Dendritic cell treated with granulocyte-macrophage colony-stimulating factor and Interleukin-4, amounts not matched to agents 40 ng/mL and 50 ng/mL, for 4 days (primary cell): ENCODE results near the gene SLC45A2.
"Not testable (repeated sequence)": the region's sequence is repeated elsewhere in the genome, so short reads cannot be mapped to it uniquely, and the experiment has no call there.

ENCODE experiments used
- H3K27ac Mint-ChIP-seq: one replicate; pipeline ENCODE4 v1.8.0; 2022; ENCODE audit warnings: mild to moderate bottlenecking, mixed read lengths
- H3K27me3 Mint-ChIP-seq: one replicate; pipeline ENCODE4 v1.8.0; 2022; ENCODE audit warnings: mild to moderate bottlenecking, mixed read lengths
- H3K36me3 Mint-ChIP-seq: one replicate; pipeline ENCODE4 v1.8.0; 2022; ENCODE audit warnings: low read depth, mixed read lengths
- H3K4me1 Mint-ChIP-seq: one replicate; pipeline ENCODE4 v1.8.0; 2022; ENCODE audit warnings: low read depth, mixed read lengths
- H3K4me3 Mint-ChIP-seq: one replicate; pipeline ENCODE4 v1.8.0; 2022; ENCODE audit warnings: mild to moderate bottlenecking, moderate library complexity, mixed read lengths
- H3K9me3 Mint-ChIP-seq: one replicate; pipeline ENCODE4 v1.8.0; 2022; ENCODE audit warnings: mixed read lengths
- intact Hi-C: fragments of 100-400 bp; cut with micrococcal nuclease; formaldehyde crosslinking; loops from one replicate; pipeline ENCODE4 v1.15.0; 2022

The SLC45A2 gene, protein sequence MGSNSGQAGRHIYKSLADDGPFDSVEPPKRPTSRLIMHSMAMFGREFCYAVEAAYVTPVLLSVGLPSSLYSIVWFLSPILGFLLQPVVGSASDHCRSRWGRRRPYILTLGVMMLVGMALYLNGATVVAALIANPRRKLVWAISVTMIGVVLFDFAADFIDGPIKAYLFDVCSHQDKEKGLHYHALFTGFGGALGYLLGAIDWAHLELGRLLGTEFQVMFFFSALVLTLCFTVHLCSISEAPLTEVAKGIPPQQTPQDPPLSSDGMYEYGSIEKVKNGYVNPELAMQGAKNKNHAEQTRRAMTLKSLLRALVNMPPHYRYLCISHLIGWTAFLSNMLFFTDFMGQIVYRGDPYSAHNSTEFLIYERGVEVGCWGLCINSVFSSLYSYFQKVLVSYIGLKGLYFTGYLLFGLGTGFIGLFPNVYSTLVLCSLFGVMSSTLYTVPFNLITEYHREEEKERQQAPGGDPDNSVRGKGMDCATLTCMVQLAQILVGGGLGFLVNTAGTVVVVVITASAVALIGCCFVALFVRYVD

DNA sequence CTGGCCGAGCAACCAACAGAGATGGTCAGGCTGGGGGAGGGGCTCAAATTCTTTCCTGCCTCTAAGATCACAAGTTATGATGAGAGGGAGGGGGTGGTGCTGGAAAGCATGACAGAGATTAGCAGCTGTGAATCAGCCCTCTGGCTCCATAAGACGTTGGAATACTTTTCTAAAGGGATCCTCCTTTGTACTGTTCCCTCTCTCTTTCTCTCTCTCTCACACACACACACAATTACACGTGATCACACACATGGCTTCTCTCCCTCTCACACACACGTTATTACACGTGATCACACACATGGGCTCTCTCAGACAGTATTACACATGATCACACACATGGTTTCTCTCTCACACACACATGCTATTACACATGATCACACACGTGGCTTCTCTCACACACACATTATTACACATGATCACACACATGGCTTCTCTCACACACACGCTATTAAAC, at the start of gene SLC45A2:
Gene SLC45A2, minus strand, starts transcription at position 23 of the 454 bp plus-strand sequence. CDS start 110 bp downstream, outside the sequence.
- no peak within 1 kb of the TSS for H3K27ac Mint-ChIP-seq
- intact Hi-C loops, result no loop called here
- H3K36me3 Mint-ChIP-seq, result peaks cover 16% of the 10 kb centered on the region

GRCh38 chr5:34031966-34032365, 47.5 kb upstream of the SLC45A2 start:
- intact Hi-C loops, result no loop called here
- no peak overlapping the region for H3K4me3 Mint-ChIP-seq
- peaks cover 16% of the 10 kb centered on the region for H3K36me3 Mint-ChIP-seq
- H3K27me3 Mint-ChIP-seq, result no peaks in the 10 kb centered on the region
- H3K27ac Mint-ChIP-seq, result no peak overlapping the region
- no peaks in the 10 kb centered on the region for H3K9me3 Mint-ChIP-seq
- H3K4me1 Mint-ChIP-seq, result peaks cover 5% of the 10 kb centered on the region

More for the DNA sequence above, at the start of gene SLC45A2:
- no peaks in the 10 kb centered on the region for H3K9me3 Mint-ChIP-seq
- no peak within 1 kb of the TSS for H3K4me3 Mint-ChIP-seq
- H3K4me1 Mint-ChIP-seq, result no peaks in the 10 kb centered on the region
- no peaks in the 10 kb centered on the region for H3K27me3 Mint-ChIP-seq

DNA sequence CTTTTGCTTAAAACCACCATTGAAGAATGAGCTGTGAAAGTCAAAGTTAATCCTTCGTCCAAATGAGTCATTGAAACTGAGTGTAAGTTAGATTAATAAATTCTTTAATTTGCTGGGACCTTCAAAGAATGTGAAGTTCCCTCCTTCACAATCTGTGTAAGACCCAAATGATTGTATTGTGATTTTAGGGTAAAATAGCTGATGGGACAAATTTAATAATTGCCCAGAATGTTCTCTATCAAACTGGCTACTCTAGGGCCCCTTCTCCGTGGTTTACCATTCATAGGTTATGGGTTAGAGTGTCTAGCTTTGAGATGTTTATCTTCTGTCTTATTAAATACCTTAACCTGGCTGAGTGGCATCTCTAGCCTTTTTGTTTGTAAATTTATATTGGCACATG, 46.6 kb upstream of the SLC45A2 start:
- intact Hi-C loops, result no loop called here
- H3K9me3 Mint-ChIP-seq, result no peaks in the 10 kb centered on the region
- no peak overlapping the region for H3K27ac Mint-ChIP-seq
- H3K27me3 Mint-ChIP-seq, result no peaks in the 10 kb centered on the region
- H3K4me3 Mint-ChIP-seq, result no peak overlapping the region
- peaks cover 20% of the 10 kb centered on the region for H3K36me3 Mint-ChIP-seq
- peaks cover 5% of the 10 kb centered on the region for H3K4me1 Mint-ChIP-seq

GRCh38 chr5:34030585-34030984, 46.1 kb upstream of the SLC45A2 start:
- H3K4me1 Mint-ChIP-seq, intact Hi-C loops, H3K4me3 Mint-ChIP-seq, H3K9me3 Mint-ChIP-seq, H3K27me3 Mint-ChIP-seq, H3K27ac Mint-ChIP-seq: not testable (repeated sequence)
- H3K36me3 Mint-ChIP-seq, result peaks cover 22% of the 10 kb centered on the region

DNA sequence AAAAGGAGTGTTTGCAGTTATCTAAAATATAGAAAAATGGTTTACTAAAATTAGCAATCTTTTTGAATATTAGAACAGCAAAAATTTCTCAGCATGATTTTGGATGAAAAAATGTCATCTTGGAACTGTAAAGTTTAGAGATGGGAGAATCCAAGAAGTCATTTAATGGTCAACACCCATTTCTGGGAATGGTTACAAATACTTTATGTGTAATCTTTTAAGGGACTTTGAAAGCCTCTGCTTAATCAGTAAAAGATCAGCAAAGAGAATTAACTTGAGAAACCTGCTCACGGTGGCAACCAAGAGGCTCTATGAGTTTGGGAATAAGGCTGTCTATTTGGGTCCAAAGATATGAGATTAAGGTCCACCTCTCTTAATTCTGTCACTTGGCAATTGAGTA, 45.6 kb upstream of the SLC45A2 start:
- intact Hi-C loops, result no loop called here
- Mint-ChIP-seq H3K36me3 (peaks cover 20% of the 10 kb centered on the region), H3K27ac (no peak overlapping the region), H3K4me3 (no peak overlapping the region), H3K27me3 (no peaks in the 10 kb centered on the region), H3K4me1 (no peaks in the 10 kb centered on the region), H3K9me3 (no peaks in the 10 kb centered on the region)

- Mint-ChIP-seq H3K27me3 (no peaks in the 10 kb centered on the region), H3K9me3 (no peaks in the 10 kb centered on the region), H3K27ac (no peak overlapping the region), H3K36me3 (peaks cover 16% of the 10 kb centered on the region), H3K4me3 (no peak overlapping the region), H3K4me1 (no peaks in the 10 kb centered on the region)
- intact Hi-C loops, result no loop called here
Observed at GRCh38 chr5:34028349-34028748, 43.9 kb upstream of the SLC45A2 start.

DNA sequence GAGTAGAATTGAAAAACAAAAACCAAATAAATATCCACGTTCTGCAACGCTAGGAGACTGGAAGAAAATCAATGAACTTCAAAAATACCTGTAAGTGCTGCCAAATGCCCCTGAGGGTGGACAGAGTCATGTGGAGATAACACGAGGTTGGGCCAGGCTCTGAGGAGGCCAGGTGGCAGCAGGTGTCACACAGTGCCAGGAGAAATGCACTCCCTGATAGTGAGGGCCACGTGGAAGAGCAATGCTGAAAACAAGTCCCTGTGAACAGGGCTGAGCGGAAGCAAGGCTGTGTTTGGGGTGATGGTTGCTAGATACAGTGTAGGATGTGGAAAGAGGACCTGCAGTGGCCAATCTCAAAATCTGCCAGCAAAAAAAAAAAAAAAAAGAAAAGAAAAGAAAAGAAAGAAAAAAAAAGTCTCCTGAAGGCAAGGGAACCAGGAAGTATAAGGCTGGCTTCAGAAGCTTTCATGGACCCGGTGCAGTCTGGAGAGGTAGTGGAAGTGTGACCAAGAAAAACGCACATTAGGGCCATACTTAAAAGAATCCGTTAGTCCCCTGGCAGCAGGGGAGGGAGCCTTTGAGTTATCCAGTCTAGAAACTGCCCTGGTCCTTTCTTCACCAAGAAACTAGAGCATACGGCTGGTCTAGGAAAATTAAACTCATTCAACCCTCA, 41.7 kb upstream of the SLC45A2 start:
- Mint-ChIP-seq H3K27ac (no peak overlapping the region), H3K4me3 (no peak overlapping the region), H3K4me1 (no peaks in the 10 kb centered on the region), H3K9me3 (no peaks in the 10 kb centered on the region), H3K36me3 (peaks cover 16% of the 10 kb centered on the region), H3K27me3 (no peaks in the 10 kb centered on the region)
- intact Hi-C loops, result no loop called here

GRCh38 chr5:34022121-34022705, 37.7 kb upstream of the SLC45A2 start:
- Mint-ChIP-seq H3K27me3 (no peaks in the 10 kb centered on the region), H3K9me3 (no peaks in the 10 kb centered on the region), H3K4me1 (no peaks in the 10 kb centered on the region), H3K27ac (no peak overlapping the region), H3K4me3 (no peak overlapping the region), H3K36me3 (peaks cover 7% of the 10 kb centered on the region)
- intact Hi-C loops, result no loop called here

GRCh38 chr5:34021334-34021733, 36.8 kb upstream of the SLC45A2 start:
- intact Hi-C loops, result no loop called here
- Mint-ChIP-seq H3K27ac (no peak overlapping the region), H3K9me3 (no peaks in the 10 kb centered on the region), H3K36me3 (peaks cover 5% of the 10 kb centered on the region), H3K27me3 (no peaks in the 10 kb centered on the region), H3K4me3 (no peak overlapping the region), H3K4me1 (no peaks in the 10 kb centered on the region)

GRCh38 chr5:34020726-34021125, 36.2 kb upstream of the SLC45A2 start:
- Mint-ChIP-seq H3K4me1 (no peaks in the 10 kb centered on the region), H3K27me3 (no peaks in the 10 kb centered on the region), H3K27ac (no peak overlapping the region), H3K36me3 (no peaks in the 10 kb centered on the region), H3K4me3 (no peak overlapping the region), H3K9me3 (no peaks in the 10 kb centered on the region)
- intact Hi-C loops, result no loop called here

DNA sequence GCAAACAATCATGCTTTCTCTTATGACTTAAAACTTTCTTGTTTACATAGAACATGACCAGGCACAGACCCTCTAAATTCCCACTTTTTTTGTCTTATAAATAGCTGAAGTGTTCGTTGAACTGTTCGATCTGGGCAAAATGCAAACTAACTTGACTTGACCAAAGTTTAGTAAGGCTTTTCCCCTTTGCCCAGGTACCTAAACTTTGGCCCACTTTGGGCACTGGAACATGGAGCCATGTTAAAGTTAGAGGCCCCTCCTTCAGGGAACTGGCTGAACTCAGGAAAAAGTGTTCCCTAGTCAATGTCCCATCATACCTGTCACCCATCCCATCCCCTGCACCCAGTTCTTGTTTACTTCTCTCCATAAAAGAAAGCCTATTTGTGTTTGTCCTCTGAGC, 32.8 kb upstream of the SLC45A2 start:
- H3K36me3 Mint-ChIP-seq, result no peaks in the 10 kb centered on the region
- no peak overlapping the region for H3K4me3 Mint-ChIP-seq
- H3K9me3 Mint-ChIP-seq, result no peaks in the 10 kb centered on the region
- no peak overlapping the region for H3K27ac Mint-ChIP-seq
- H3K4me1 Mint-ChIP-seq, result no peaks in the 10 kb centered on the region
- no peaks in the 10 kb centered on the region for H3K27me3 Mint-ChIP-seq
- intact Hi-C loops, result no loop called here

GRCh38 chr5:34016750-34017149, 32.3 kb upstream of the SLC45A2 start:
- no peak overlapping the region for H3K27ac Mint-ChIP-seq
- no peaks in the 10 kb centered on the region for H3K9me3 Mint-ChIP-seq
- intact Hi-C loops, result no loop called here
- H3K4me1 Mint-ChIP-seq, result no peaks in the 10 kb centered on the region
- no peaks in the 10 kb centered on the region for H3K36me3 Mint-ChIP-seq
- no peak overlapping the region for H3K4me3 Mint-ChIP-seq
- no peaks in the 10 kb centered on the region for H3K27me3 Mint-ChIP-seq

- Mint-ChIP-seq H3K36me3 (no peaks in the 10 kb centered on the region), H3K9me3 (no peaks in the 10 kb centered on the region), H3K4me1 (no peaks in the 10 kb centered on the region), H3K27me3 (no peaks in the 10 kb centered on the region), H3K27ac (no peak overlapping the region), H3K4me3 (no peak overlapping the region)
- intact Hi-C loops, result no loop called here
Observed at GRCh38 chr5:34016222-34016621, 31.7 kb upstream of the SLC45A2 start.

DNA sequence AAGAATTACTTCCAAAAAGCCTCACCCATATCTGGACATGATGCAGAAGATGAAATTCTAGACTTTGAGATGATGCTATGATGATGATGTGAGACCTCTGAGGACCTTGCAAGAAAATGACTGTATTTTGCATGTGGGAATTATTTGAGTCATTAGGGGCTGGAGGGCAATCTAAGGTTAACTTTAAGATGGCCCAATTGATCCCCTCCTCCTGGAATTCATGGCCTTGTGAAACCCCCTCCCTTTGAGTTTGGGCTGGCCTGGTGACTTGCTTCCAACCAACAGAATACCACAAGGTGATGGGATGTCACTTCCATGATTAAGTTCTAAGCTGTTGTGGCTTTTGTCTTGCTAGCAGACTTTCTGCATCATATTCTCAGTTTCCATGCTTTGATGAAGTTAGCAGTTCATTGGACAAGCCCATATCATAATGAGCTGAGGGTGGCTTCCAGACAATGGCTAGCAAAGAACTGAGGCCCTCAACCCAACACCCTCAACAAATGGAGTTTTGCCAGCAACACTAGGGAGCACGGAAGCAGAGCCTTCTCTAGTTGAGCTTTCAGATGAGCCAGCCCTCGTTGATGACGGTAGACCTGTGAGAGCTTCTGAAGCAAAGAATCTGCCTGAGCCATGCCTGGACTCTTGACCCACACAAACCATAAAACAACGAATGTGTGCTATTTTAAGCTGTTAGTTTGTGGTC, 30.8 kb upstream of the SLC45A2 start:
- no peaks in the 10 kb centered on the region for H3K27me3 Mint-ChIP-seq
- intact Hi-C loops, result no loop called here
- no peaks in the 10 kb centered on the region for H3K4me1 Mint-ChIP-seq
- no peaks in the 10 kb centered on the region for H3K9me3 Mint-ChIP-seq
- H3K4me3 Mint-ChIP-seq, result no peak overlapping the region
- no peaks in the 10 kb centered on the region for H3K36me3 Mint-ChIP-seq
- H3K27ac Mint-ChIP-seq, result no peak overlapping the region
